Cerebellar nuclear complex (tissue), 1 donor: ENCODE data around the gene WFIKKN1.

ENCODE experiments used
- DNase-seq, 2 experiments: peaks; one replicate each; lab custom pipeline; 2025; lab: John Stamatoyannopoulos, UW

The WFIKKN1 gene

DNA sequence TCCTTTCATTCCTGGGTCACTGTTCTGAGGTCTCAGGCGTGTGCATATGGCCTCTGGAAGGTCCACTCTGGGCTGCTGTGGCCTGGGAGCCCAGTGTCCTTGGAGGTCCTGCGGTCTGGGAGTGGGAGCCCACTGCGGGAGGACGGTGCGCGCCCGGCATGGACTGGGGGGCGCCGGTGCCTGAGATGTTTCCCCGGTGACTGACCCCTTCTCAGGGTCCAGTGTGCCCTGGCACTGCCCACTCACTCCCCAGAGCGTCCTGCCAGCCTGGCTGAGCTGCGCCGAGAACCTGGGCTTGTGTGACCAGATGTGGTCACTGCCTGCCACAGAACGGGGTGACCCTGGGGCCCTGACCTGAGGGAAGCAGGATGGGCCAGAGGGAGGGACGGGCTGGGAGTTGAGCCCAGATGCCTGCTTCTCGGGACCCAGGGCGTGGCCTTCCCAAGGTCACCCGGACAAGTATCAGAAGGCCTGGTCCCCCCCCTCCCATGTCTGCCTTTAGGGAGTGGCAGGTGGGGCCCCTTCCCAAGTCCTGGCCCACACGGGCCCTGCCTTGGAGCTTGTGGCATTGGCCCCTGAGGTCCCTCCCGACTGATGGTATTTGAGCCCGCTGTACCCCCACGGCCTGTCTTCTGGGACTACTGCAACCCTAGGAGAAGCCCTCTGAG is 43.6 kb downstream of the WFIKKN1 start:
- no peak for DNase-seq

DNA sequence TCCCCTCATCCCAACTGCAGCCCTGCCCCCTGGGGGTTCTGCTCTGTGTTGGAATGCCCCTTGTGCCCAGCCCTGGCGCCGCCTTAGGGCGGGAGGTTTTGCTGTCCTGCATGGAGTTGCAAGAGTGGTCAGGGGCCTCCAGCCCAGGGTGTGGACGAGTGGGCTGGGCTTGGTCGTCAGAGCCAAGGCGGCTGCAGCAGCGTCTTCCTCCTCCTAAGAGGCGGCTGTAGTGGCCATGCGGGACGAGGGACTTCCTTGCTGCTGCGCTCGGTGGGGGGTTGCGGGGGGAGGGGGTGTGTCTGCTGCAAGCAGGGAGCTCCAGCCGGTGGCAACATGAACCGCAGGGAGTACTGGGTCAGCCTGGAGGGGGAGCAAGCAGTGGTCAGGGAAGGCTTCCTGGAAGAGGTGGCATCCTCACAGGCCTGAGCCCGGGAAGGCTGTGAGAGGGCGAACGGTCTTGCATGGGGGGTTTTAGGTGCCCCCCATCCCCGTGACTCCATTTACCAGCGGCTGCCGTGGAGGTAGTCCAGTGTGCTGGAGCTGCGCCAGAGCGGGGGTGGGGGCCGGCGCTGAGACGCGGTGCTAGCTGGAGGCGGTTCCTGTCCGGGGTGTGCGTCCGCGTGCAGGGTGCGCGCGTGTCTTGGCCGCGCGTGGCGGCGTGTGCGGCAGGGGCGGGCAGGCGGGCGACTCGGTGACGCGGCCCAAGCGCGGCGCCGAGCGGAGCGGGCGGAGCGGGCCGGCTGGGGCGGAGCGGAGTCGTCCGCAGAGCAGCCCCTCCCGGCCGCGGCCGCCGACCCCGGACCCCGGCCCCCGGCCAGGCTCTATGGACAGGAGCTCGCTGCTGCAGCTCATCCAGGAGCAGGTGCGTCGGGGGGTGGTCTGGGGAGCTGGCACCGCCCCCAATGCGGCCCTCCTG is 44.4 kb downstream of the WFIKKN1 start, which contains the start of gene RHBDL1:
TSS of gene RHBDL1 (plus strand) at position 704 of the 916 bp plus-strand sequence. CDS start at position 824, 120 bp downstream.
- DNase-seq, result no peak

DNA sequence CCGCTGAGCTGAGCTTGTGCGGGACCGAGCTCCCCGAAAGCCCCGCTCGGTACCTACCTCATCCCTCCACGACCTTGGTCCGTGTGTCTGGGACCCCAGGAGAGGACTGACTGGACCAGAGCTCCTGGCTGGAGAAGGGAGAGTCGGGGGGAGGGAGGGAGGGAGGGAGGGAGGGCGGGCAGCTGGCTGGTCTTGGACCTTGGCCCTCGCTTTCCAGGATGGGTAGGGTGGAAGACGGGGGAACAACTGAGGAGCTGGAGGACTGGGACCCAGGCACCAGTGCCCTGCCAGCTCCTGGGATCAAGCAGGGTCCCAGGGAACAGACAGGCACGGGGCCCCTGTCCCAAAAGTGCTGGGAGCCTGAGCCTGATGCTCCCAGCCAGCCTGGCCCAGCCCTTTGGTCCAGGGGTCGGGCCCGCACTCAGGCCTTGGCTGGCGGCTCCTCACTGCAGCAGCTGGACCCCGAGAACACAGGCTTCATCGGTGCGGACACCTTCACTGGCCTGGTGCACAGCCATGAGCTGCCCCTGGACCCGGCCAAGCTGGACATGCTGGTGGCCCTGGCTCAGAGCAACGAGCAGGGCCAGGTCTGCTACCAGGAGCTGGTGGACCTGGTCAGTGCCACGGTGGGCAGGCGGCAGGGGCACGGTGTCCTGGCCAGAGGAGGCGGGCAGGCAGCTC is 45.2 kb downstream of the WFIKKN1 start:
- DNase-seq, result no peak

DNA sequence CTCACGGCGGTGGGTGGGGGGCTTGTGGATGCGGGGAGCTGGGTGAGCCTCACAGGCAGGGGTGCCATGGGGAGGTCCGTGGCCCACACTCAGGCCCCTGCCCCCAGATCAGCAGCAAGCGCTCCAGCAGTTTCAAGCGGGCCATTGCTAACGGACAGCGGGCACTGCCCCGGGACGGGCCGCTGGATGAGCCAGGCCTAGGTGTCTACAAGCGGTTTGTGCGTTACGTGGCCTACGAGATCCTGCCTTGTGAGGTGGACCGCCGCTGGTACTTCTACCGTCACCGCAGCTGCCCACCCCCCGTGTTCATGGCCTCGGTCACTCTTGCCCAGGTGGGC is 45.7 kb downstream of the WFIKKN1 start:
- no peak for DNase-seq

DNA sequence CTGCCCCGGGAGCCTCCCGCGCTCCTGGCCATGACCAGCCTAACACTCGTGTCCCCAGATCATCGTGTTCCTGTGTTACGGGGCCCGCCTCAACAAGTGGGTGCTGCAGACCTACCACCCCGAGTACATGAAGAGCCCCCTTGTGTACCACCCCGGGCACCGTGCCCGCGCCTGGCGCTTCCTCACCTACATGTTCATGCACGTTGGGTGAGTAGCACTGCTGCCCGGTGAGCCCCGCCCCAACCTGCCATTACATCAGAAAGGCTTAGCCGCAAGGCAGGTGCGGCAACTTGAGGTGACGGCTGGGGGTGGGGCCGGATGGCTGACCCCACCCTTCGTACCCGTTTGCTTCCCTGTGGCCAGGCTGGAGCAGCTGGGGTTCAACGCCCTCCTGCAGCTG is 46.1 kb downstream of the WFIKKN1 start:
- DNase-seq, result no peak

DNA sequence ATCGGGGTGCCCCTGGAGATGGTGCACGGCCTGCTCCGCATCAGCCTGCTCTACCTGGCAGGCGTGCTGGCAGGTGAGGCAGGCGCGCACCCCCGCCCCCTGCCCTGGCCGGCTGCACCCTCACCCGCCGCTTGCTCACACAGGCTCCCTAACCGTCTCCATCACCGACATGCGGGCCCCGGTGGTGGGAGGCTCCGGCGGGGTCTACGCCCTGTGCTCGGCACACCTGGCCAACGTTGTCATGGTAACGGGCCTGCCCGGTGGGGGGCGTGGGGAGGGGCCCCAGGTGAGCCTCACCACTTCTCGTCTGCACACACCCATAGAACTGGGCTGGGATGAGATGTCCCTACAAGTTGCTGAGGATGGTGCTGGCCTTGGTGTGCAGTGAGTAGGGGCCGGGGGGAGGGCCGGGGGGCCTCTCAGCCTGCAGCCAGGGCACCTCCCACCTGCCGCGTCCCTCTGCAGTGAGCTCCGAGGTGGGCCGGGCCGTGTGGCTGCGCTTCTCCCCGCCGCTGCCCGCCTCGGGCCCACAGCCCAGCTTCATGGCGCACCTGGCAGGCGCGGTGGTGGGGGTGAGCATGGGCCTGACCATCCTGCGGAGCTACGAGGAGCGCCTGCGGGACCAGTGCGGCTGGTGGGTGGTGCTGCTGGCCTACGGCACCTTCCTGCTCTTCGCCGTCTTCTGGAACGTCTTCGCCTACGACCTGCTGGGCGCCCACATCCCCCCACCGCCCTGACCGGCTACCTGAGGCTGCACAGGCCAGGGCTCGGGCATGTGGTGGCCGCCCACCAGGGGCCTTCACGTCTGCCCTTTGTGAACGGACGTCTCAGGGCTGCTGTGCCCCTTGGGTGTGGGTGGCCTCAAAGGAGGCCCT is 46.8 kb downstream of the WFIKKN1 start:
- DNase-seq, result no peak

DNA sequence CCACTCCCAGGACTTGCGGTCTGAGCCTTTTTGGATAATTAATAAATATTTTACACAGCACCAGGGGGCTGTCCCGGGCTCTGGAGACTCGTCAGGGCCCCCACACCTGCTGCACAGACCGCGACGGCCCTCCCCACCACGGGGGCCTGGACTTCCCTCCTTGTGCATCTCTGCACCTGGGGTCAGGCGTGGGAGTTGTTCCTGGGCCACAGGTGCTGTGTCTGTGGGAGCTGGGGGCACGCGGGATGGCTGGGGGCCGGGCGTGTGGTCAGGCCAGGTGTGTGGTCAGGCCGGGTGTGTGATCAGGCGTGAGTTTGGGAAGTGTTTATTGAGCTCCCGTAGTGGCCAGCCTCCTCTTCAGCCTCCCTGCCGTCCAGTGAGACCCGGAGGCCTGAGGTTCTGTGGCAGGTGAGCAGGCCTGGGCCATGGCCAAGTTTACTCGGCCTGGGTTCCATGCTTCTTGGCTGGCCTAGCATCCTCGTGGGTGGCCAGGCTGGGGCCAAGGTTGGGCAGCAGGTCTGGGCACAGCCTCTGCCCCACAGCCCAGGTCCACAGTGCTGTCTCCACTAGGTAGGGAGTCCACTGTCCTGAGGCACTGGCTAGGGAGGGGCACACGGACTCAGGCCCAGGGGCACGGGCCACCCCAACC is 47.5 kb downstream of the WFIKKN1 start:
- DNase-seq, result no peak

DNA sequence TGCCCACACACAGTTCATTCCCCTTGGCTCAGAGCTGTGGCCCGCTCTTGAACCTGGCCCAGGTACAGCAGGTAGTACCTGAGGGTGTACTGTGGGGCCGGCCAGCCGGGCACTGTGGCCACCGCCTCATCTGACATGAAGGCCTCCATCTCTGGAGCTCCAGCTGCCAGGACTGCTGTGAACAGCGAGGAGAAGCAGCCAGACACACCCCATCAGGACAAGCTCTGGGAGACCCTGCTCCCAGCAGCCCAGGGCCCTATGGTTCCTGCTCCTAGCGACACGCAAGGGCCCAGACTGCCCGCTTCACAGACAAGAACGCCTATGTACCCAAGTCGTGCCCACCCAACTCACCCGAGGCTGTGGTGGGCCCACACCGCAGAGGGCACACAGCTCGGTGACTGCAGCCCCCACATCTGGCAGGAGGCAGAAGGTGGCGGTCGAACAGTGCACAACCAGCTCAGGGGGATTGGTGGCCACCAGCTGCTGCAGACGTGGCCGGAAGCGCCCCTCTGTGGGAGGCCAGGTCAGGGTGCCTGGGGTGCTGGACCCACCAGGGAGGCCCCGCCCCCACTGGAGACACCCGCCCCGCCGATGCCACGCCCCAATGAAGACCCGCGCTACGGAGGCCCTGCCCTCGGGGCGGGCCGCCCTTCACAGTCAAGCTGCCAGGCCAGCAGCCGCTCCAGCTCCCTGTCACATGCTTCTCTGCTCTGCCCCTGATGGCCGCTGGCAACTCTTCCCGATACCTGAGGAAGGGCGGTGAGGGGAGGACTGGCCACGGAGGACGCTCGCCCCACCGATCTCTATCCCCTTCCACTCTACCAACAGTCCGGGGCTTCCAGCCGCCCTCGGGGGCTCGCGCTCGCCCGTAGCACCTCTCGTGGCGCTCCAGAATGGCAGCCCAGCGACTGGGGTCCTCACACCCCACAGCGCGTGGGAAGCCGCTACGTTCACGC is 48.4 kb downstream of the WFIKKN1 start:
- no peak for DNase-seq

DNA sequence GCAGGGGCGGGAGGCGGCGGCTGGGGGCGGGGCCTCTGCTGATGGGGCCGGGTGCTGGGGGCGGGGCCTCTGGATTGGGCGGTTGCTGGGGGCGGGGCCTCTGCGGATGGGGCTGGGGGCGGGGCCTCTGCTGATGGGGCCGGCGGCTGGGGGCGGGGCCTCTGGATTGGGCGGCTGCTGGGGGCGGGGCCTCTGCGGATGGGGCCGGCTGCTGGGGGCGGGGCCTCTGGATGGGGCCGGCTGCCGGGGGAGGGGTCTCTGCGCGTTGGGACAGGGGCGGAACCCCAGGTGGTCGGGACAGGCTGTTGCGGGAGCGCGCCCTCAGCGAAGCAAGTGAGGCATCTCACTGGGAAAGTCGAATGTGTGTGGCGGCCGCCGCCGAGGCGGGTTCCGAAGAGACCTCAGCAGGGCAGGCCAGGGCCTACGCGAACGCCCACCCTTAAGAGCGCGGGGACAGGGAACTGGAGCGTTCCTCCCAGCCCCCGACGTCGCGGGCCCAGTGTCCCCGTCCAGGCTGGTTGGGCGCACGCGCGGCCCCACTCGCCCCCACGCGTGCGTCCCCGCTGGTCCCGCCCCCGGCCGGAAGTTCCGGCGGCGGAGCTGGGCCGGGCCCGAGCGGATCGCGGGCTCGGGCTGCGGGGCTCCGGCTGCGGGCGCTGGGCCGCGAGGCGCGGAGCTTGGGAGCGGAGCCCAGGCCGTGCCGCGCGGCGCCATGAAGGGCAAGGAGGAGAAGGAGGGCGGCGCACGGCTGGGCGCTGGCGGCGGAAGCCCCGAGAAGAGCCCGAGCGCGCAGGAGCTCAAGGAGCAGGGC is 49.2 kb downstream of the WFIKKN1 start, which contains the start of gene STUB1:
TSS of gene STUB1 (plus strand) at position 597 of the 811 bp plus-strand sequence. CDS start at position 713, 116 bp downstream.
- no peak for DNase-seq

DNA sequence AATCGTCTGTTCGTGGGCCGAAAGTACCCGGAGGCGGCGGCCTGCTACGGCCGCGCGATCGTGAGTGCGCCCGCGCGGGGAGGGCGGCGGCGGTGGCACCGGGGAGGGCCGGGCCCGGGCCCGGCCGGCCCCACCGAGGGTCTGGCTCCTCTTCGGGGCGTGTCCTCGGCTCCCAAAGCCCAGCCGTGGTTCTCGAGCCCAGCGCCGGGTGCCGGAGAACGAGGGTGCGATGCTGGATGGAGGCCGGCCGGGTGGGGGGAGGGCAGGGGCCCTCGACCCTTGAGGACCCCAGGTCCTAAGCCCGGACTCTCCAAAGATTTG is 49.8 kb downstream of the WFIKKN1 start:
- DNase-seq, result no peak

DNA sequence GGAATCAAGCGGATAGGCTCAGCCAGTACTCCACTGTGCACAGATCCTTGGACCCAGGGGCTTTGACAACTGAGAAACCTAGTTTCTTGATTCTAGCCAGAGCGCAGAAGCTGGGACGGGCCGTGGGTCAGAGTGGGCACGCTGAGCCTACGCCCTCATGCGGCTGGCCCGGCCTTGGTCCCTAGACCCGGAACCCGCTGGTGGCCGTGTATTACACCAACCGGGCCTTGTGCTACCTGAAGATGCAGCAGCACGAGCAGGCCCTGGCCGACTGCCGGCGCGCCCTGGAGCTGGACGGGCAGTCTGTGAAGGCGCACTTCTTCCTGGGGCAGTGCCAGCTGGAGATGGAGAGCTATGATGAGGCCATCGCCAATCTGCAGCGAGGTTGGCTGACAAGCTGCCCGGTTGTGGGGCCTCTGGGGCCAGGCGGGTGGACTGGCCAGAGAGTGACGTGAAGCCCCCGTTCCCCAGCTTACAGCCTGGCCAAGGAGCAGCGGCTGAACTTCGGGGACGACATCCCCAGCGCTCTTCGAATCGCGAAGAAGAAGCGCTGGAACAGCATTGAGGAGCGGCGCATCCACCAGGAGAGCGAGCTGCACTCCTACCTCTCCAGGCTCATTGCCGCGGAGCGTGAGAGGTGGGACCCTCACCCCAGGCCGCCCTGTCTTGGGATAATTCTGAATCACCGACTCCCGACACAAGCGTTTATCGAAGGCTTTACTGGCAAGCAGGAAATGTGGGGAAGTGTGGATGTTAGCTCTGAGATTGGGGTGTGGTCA is 50.4 kb downstream of the WFIKKN1 start:
- no peak for DNase-seq

DNA sequence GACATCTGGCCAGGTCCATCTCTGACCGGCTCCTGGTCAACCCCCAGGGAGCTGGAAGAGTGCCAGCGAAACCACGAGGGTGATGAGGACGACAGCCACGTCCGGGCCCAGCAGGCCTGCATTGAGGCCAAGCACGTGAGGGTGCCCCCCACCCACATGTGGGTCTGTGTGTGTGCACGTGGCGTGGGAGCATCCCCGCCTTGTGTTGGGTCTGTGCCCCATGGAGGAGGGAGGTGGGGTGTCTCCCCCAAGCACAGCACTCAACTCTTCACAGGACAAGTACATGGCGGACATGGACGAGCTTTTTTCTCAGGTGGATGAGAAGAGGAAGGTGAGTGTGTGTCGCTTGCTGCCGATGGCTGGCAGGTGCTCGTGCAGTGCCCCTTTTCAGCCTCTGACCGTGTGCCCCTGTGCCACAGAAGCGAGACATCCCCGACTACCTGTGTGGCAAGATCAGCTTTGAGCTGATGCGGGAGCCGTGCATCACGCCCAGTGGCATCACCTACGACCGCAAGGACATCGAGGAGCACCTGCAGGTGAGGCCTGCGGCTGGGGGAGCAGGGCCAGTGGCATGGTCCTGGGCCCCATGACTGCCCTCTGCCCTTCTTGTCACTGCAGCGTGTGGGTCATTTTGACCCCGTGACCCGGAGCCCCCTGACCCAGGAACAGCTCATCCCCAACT is 51.1 kb downstream of the WFIKKN1 start:
- no peak for DNase-seq

DNA sequence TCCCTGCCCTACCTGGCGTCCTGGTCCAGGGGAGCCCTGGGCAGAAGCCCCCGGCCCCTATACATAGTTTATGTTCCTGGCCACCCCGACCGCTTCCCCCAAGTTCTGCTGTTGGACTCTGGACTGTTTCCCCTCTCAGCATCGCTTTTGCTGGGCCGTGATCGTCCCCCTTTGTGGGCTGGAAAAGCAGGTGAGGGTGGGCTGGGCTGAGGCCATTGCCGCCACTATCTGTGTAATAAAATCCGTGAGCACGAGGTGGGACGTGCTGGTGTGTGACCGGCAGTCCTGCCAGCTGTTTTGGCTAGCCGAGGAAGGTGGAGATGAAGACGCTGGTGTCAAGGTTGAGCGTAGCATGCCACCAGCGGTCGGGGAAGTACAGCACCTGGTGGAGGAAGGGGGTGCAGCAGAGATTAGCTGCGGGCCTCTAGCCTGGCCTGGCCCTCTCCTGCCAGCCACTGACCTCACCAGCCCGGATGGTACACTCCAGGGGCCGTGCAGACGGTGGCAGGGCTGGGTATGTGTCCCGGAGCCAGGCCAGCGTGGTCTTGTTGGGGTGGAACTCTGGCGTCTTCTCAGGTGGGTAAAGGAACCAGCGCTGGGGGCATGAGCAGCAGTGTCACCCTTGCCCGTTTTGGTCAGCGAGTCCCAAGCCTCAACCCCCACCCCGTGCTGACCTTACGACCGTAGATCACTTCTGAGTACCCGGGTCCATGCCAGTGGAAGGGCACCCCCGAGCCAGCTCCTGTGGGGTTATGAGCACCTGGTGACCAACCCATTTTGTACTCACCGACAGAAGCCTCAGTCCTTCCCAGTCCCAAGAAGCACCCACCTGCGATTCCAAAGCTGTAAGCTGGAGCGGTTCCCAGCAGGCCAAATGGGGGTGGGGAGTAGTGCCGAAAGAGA is 52.0 kb downstream of the WFIKKN1 start:
- DNase-seq, result no peak

DNA sequence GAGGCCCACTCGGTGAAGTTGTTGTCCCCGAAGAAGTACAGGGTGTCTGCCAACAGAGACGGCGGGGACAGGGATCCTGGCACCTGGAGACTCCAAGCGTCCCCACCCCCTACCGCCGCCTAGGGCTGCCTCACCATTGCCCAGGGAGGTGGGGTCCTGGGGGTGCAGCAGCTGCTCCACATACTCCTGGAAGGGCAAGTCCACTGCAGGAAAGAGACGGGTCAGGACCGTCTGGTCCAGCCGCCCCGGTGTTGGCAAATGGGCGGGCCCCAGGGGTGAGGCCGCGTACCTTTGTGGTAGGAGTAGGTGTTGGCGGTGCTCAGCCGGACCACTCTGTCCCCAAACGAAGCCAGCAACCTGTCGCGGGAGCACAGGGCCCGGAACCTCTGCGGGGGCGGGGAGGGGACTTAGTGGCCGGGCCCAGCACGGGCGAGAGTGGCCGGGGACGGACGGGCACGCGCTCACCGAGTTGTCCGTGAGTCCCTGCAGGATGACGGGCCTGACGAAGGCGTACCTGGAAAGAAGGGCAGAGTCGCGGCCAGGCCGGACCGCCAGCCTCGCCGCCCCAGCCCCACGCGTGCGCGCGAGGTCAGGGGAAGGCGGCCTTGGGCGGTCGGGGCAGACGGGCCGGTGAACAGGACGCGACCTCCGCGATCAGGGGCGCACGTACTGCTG is 52.7 kb downstream of the WFIKKN1 start:
- DNase-seq, result no peak
